ENCODE results near the gene HEXD.
"Not testable (repeated sequence)": the region's sequence is repeated elsewhere in the genome, so short reads cannot be mapped to it uniquely, and the experiment has no call there.

- TF ChIP-seq CTCF (conservative IDR thresholded peaks at IDR 0.05; ENCODE audit: low read length); EZH2phosphoT487 (IDR thresholded peaks at IDR 0.05; ENCODE audit: borderline replicate concordance, low read depth, low read length): not testable (repeated sequence)
Measured at GRCh38 chr17:82373072-82373452, 45.1 kb upstream of the HEXD start.
